Skeletal muscle satellite cell (primary cell): ENCODE measurements around the gene CLEC4C. TPM values are rescaled to one million over a fixed set of nuclear protein-coding genes. Genes with fewer than 3 reads are reported as not detected.
"Not testable (repeated sequence)": the region's sequence is repeated elsewhere in the genome, so short reads cannot be mapped to it uniquely, and the experiment has no call there.

Source experiments
- H3K27me3 ChIP-seq: 2 replicates; pipeline ENCODE4 v1.7.0; 2013; ENCODE audit warnings: low read length; ENCODE audit not compliant: control insufficient read depth, insufficient read depth
- H3K36me3 ChIP-seq: 2 replicates; pipeline ENCODE4 v1.7.0; 2013; ENCODE audit warnings: mild to moderate bottlenecking, control low read depth, low read length; ENCODE audit not compliant: insufficient read depth
- H3K4me1 ChIP-seq: 2 replicates; pipeline ENCODE4 v1.7.0; 2013; ENCODE audit warnings: low read length; ENCODE audit not compliant: control insufficient read depth, insufficient read depth
- H3K4me2 ChIP-seq: 2 replicates; pipeline ENCODE4 v1.7.0; 2013; ENCODE audit warnings: mild to moderate bottlenecking, low read length
- H3K4me3 ChIP-seq: 2 replicates; pipeline ENCODE4 v1.7.0; 2013; ENCODE audit warnings: low read length
- H3K9ac ChIP-seq: 2 replicates; pipeline ENCODE4 v1.7.0; 2013; ENCODE audit warnings: mild to moderate bottlenecking, low read depth, low read length, moderate library complexity
- H3K9me3 ChIP-seq: replicated peaks from 2 replicates; pipeline ENCODE4 v1.7.0; 2013; ENCODE audit warnings: mild to moderate bottlenecking, control low read depth, low read length
- total RNA-seq: library from RNA; depleted of rRNA; stranded (reverse); fragments of >200 nt; gene quantifications from 2 replicates; pipeline ENCODE4 v1.2.3, GENCODE V29; 2012; rRNA removed

CLEC4C gene, protein sequence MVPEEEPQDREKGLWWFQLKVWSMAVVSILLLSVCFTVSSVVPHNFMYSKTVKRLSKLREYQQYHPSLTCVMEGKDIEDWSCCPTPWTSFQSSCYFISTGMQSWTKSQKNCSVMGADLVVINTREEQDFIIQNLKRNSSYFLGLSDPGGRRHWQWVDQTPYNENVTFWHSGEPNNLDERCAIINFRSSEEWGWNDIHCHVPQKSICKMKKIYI
- total RNA-seq: not detected in 2 replicates

DNA sequence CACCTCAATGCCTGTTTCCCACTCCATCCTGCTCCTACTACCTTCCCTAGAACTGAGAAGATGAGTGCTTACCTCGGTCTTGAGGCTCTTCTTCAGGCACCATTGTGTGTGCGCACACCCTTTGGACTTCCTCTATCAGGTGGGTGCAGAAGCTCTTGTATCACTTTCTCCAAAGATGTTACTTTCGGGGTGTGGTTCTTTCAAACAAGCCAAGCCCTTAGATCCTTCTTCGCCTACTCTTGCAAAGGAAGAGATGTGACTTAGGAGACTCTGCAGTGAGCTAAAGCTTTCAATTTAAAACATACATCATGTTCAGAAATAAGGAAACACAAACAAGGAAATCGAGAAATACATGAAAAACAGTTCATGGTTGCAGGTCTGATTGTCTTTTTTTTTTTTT lies at the start of gene CLEC4C:
Gene CLEC4C (minus strand): TSS at position 130 of the 400 bp plus-strand sequence. CDS start 27 bp downstream, at position 103.
- Histone ChIP-seq H3K9me3 (peaks cover 2% of the 10 kb centered on the region), H3K4me3 (no peak within 1 kb of the TSS), H3K36me3 (no peaks in the 10 kb centered on the region), H3K27me3 (no peaks in the 10 kb centered on the region), H3K9ac (no peak within 1 kb of the TSS), H3K4me1 (no peaks in the 10 kb centered on the region), H3K4me2 (no peak within 1 kb of the TSS)

DNA sequence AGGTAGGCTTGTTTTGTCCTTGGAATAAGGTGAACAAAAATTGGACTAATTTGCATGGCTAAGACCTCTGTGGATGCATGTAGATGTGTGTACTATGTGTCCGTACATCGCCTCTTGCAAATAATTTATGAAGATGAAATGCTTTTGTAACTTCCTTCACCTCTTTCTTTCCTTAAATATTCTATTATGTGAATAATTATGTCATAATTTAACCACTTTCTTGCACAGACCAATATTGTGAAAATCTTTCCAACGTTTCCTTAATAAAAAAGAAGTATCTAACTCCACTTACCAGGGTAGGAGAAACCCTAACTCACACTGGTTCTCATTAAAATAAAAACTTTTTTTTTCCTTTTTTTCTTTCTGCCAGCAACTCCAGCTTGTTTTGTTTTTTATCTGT lies 46.0 kb upstream of the CLEC4C start:
- H3K27me3 ChIP-seq: no peaks in the 10 kb centered on the region
- no peaks in the 10 kb centered on the region for H3K36me3 ChIP-seq
- no peak overlapping the region for H3K4me2 ChIP-seq
- no peak overlapping the region for H3K9ac ChIP-seq
- no peak overlapping the region for H3K4me3 ChIP-seq
- no peaks in the 10 kb centered on the region for H3K9me3 ChIP-seq
- H3K4me1 ChIP-seq: no peaks in the 10 kb centered on the region

- H3K4me2 ChIP-seq, H3K4me1 ChIP-seq, H3K36me3 ChIP-seq, H3K27me3 ChIP-seq, H3K9me3 ChIP-seq, H3K9ac ChIP-seq, H3K4me3 ChIP-seq: not testable (repeated sequence)
These were observed 41.8 kb upstream of the CLEC4C start, which contains the start of gene NANOG for GRCh38 chr12:7788884-7789528. TSS of gene NANOG (plus strand) at chr12:7789402. CDS start at chr12:7789615, 213 bp downstream.

- no peaks in the 10 kb centered on the region for H3K27me3 ChIP-seq
- H3K4me2 ChIP-seq: no peak overlapping the region
- H3K9ac ChIP-seq: no peak overlapping the region
- H3K36me3 ChIP-seq: no peaks in the 10 kb centered on the region
- H3K4me1 ChIP-seq: no peaks in the 10 kb centered on the region
- H3K4me3 ChIP-seq: no peak overlapping the region
- H3K9me3 ChIP-seq: no peaks in the 10 kb centered on the region
These were observed 41.1 kb upstream of the CLEC4C start for GRCh38 chr12:7788294-7788660.

DNA sequence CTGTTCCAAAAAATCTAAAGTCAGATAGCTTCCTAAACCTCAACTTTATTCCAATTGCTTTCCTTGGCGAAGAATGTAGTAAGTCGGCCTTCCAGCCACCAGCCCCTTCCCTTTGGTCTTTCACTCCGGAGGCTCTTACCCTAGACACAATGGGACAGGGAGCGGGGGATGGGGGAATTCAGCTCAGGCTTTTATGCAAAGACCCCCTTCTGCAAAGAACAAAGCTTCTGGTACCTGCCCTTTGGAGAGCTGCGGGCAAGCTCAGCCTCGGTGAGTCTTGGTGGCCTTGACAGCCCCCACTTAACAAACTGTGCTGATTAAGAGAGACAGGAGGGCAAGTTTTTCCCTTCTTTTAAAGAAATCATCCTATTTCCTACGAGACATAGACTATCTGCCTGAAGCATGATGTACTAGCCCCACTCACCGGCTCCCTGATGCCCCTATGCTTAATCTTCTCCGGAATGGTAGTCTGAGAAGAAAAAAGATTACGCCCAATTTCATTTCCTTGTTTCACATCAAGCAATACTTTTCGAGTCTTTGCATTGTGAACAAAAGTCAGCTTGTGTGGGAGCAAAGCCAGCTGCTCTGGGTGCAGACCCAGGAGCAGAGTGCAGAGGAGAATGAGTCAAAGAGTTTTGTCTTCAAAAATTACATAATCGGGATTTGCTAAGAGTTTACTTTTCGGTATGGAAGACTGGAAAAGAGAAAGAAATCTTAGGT lies 40.6 kb upstream of the CLEC4C start:
- Histone ChIP-seq H3K9me3 (no peaks in the 10 kb centered on the region), H3K27me3 (no peaks in the 10 kb centered on the region), H3K4me1 (no peaks in the 10 kb centered on the region), H3K9ac (no peak overlapping the region), H3K4me3 (no peak overlapping the region), H3K36me3 (no peaks in the 10 kb centered on the region), H3K4me2 (no peak overlapping the region)

DNA sequence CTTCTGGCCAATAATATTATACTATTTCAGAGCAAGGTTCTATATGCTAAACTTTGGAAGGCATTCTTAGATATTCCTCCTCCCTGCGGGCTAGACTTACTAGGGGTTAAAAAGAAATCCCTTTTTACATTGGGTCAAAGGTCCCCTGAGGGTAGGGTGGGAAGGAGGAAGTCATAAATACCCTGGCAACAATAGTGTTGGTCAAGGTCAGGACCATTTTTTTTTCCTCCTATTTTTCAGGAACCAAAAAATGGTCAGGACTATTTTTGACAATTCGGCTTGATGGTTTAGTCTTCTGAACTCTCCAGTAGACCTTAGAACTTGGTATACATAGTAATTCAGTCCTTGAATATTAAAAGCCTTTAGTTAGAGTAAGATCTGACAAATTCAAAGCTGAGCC lies 37.5 kb upstream of the CLEC4C start:
- no peaks in the 10 kb centered on the region for H3K36me3 ChIP-seq
- no peak overlapping the region for H3K4me3 ChIP-seq
- no peaks in the 10 kb centered on the region for H3K4me1 ChIP-seq
- no peaks in the 10 kb centered on the region for H3K9me3 ChIP-seq
- H3K4me2 ChIP-seq: no peak overlapping the region
- no peak overlapping the region for H3K9ac ChIP-seq
- no peaks in the 10 kb centered on the region for H3K27me3 ChIP-seq

DNA sequence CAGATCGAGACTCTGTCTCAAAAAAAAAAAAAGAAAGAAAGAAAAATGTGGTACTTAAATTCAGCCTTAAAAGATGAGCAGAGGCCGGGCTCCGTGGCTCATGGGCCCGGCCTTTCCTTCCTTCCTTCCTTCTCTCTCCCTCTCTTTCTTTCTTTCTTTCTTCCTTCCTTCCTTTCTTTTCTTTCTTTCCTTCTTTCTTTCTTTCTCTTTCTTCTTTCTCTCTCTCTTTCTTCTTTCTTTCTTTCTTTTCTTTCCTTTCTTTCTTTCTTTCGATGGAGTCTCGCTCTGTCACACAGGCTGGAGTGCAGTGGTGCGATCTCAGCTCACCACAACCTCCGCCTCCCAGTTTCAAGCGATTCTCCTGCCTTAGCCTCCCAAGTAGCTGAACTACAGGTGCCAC lies 36.3 kb upstream of the CLEC4C start:
- not testable (repeated sequence) for H3K4me1 ChIP-seq, H3K36me3 ChIP-seq, H3K4me2 ChIP-seq, H3K4me3 ChIP-seq, H3K9ac ChIP-seq, H3K27me3 ChIP-seq, H3K9me3 ChIP-seq

DNA sequence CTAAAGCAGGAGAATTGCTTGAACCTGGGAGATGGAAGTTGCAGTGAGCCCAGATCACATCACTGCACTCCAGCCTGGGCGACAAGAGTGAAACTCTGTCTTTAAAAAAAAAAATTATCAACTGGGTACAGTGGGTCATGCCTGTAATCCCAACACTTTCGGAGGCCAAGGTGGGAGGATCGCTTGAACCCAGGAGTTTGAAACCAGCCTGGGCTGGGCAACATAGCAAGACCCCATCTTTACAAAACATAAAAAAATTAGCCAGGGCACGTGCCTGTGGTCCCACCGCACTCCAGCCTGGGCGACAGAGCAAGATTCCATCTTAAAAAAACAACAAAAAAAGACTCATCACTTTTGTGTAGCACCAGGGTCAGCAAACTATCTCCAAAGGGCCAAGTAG lies 34.9 kb upstream of the CLEC4C start:
- Histone ChIP-seq H3K9ac (no peak overlapping the region), H3K4me2 (no peak overlapping the region), H3K27me3 (no peaks in the 10 kb centered on the region), H3K4me1 (no peaks in the 10 kb centered on the region), H3K36me3 (no peaks in the 10 kb centered on the region), H3K4me3 (no peak overlapping the region), H3K9me3 (no peaks in the 10 kb centered on the region)

DNA sequence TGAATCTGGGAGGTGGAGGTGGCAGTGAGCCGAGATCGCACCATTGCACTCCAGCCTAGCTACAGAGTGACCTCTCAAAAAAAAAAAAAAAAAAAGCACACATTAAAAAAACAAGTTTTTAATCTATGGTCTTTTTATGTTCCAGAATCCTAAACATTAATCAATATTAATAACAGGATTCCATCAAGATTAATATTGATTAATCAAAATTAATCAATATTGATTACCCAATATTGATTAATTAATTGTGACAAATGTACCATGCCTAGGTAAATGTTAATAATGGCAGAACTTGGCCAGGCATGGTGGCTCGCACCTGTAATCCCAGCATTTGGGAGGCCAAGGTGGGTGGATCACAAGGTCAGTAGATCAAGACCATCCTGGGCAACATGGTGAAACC lies 34.1 kb upstream of the CLEC4C start:
- Histone ChIP-seq H3K27me3 (no peaks in the 10 kb centered on the region), H3K4me1 (no peaks in the 10 kb centered on the region), H3K36me3 (no peaks in the 10 kb centered on the region), H3K9me3 (no peaks in the 10 kb centered on the region), H3K4me2 (no peak overlapping the region), H3K9ac (no peak overlapping the region), H3K4me3 (no peak overlapping the region)

DNA sequence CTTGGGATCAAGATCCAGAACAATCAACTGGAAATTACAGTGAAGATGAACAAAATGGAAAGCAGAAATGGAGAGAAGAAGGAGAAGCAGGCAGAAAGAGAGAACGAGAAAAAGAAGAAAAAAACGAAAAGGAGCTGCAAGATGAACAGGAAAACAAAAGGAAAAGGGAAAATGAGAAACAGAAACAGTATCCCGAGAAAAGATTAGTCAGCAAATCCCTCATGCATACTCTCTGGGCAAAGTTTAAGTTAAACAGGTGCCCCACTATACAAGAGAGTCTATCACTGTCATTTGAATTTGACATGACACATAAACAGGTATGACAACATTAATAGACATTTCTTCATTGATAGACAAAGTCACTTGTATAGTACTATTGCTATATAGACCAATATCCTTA lies 22.8 kb upstream of the CLEC4C start:
- H3K4me2 ChIP-seq: no peak overlapping the region
- no peaks in the 10 kb centered on the region for H3K36me3 ChIP-seq
- H3K27me3 ChIP-seq: no peaks in the 10 kb centered on the region

DNA sequence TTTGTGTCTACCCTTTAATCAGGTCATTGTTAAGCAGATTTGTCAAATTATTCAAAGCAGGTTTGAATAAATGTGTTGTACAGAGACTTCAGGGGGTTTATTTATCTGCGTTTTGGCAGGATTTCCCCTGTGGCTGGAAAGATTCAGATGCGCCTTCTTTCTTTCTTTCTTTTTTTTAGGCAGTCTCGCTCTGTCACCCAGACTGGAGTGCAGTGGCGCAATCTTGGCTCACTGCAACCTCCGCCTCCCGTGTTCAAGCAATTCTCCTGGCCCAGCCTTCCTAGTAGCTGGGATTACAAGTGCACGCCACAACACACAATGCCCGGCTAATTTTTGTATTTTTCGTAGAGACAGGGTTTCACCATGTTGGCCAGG lies 11.6 kb upstream of the CLEC4C start:
- no peak overlapping the region for H3K9ac ChIP-seq
- no peaks in the 10 kb centered on the region for H3K4me1 ChIP-seq
- no peaks in the 10 kb centered on the region for H3K9me3 ChIP-seq
- H3K36me3 ChIP-seq: no peaks in the 10 kb centered on the region
- no peaks in the 10 kb centered on the region for H3K27me3 ChIP-seq
- H3K4me3 ChIP-seq: no peak overlapping the region
- H3K4me2 ChIP-seq: no peak overlapping the region

More for the DNA sequence above, 22.8 kb upstream of the CLEC4C start:
- Histone ChIP-seq H3K9me3 (no peaks in the 10 kb centered on the region), H3K4me3 (no peak overlapping the region), H3K4me1 (no peaks in the 10 kb centered on the region), H3K9ac (no peak overlapping the region)

GRCh38 chr12:7756993-7757392 lies 9.8 kb upstream of the CLEC4C start:
- H3K4me3 ChIP-seq: no peak overlapping the region
- no peaks in the 10 kb centered on the region for H3K9me3 ChIP-seq
- H3K36me3 ChIP-seq: no peaks in the 10 kb centered on the region
- no peaks in the 10 kb centered on the region for H3K27me3 ChIP-seq
- H3K4me1 ChIP-seq: no peaks in the 10 kb centered on the region
- H3K9ac ChIP-seq: no peak overlapping the region
- H3K4me2 ChIP-seq: no peak overlapping the region
